Ascending aorta (tissue), 2 donors: Measurements from ENCODE around the gene FEZ2. TPM values are rescaled to one million over a fixed set of nuclear protein-coding genes. Genes with fewer than 3 reads are reported as not detected.

Source experiments
- DNase-seq, 2 donors: peaks; one replicate each; pipeline ENCODE4 v3.0.0-alpha.2; 2019; ENCODE audit warnings: low spot score in 2 of 2
- H3K27ac ChIP-seq, 2 donors: fragments of 200-600 bp; sonication (generic); one replicate each; pipeline ENCODE4 v1.5.1; 2016 to 2017; ENCODE audit warnings: mild to moderate bottlenecking in 1 of 2
- H3K27me3 ChIP-seq: fragments of 200-600 bp; sonication (generic); one replicate; pipeline ENCODE4 v1.5.1; 2017
- H3K36me3 ChIP-seq, 2 donors: fragments of 200-600 bp; sonication (generic); one replicate each; pipeline ENCODE4 v1.5.1; 2016
- H3K4me1 ChIP-seq, 2 donors: fragments of 200-600 bp; sonication (generic); one replicate each; pipeline ENCODE4 v1.5.1; 2016 to 2017; ENCODE audit warnings: mild to moderate bottlenecking in 1 of 2
- H3K4me3 ChIP-seq, 2 donors: fragments of 200-600 bp; sonication (generic); one replicate each; pipeline ENCODE4 v1.5.1; 2016 to 2017; ENCODE audit warnings: mild to moderate bottlenecking in 1 of 2
- H3K9me3 ChIP-seq, 2 donors: fragments of 200-600 bp; sonication (generic); one replicate each; pipeline ENCODE4 v1.5.1; 2016
- CTCF ChIP-seq, 3 experiments: fragments of 200-600 bp in 2 of 3; fragments of 450-650 bp in 1 of 3; sonication (generic) in 2 of 3; IDR thresholded peaks; one replicate each; pipeline ENCODE4 v1.5.1; 2016 to 2019; ENCODE audit warnings: antibody characterized with exemption in 3 of 3, mild to moderate bottlenecking in 1 of 3, moderate library complexity in 1 of 3
- intact Hi-C: fragments of 100-400 bp; cut with DNase I; formaldehyde crosslinking; loops from one replicate; pipeline ENCODE4 v1.15.1; 2023
- total RNA-seq: library from RNA; depleted of rRNA; stranded (reverse); fragments of >200 nt; gene quantifications from one replicate; pipeline ENCODE4 v1.1.0, GENCODE V29; 2016

FEZ2 gene
- total RNA-seq, 1 donor from 2014 or later = 31.8 TPM

- no peak for TF ChIP-seq CTCF (IDR thresholded peaks at IDR 0.05)
- Histone ChIP-seq H3K9me3 (no peaks in the 10 kb centered on the region), H3K27ac (no peak overlapping the region), H3K4me3 (no peak overlapping the region), H3K4me1 (no peaks in the 10 kb centered on the region), H3K36me3 (peaks cover 4 to 8% of the 10 kb centered on the region in 2 donors), H3K27me3 (no peaks in the 10 kb centered on the region)
- intact Hi-C loops = no loop called here
- no peak for DNase-seq
These were observed 25.8 kb downstream of the FEZ2 start for GRCh38 chr2:36572054-36572718.

- intact Hi-C loops = no loop called here
- TF ChIP-seq CTCF (IDR thresholded peaks at IDR 0.05) = no peak
These were observed 27.6 kb downstream of the FEZ2 start for GRCh38 chr2:36570416-36570815.

GRCh38 chr2:36569267-36569856 lies 28.6 kb downstream of the FEZ2 start:
- intact Hi-C loops = no loop called here
- peak overlapping the region in 1 of 2 donors; percentile 3 for H3K27ac ChIP-seq
- H3K27me3 ChIP-seq = no peaks in the 10 kb centered on the region
- no peak for DNase-seq
- H3K4me3 ChIP-seq = no peak overlapping the region
- no peak for TF ChIP-seq CTCF (IDR thresholded peaks at IDR 0.05)
- peaks cover 5 to 6% of the 10 kb centered on the region in 2 donors for H3K36me3 ChIP-seq
- H3K9me3 ChIP-seq = no peaks in the 10 kb centered on the region
- H3K4me1 ChIP-seq = no peaks in the 10 kb centered on the region

More at GRCh38 chr2:36570416-36570815, 27.6 kb downstream of the FEZ2 start:
- Histone ChIP-seq H3K9me3 (no peaks in the 10 kb centered on the region), H3K27me3 (no peaks in the 10 kb centered on the region), H3K36me3 (peaks cover 5 to 6% of the 10 kb centered on the region in 2 donors), H3K27ac (no peak overlapping the region), H3K4me3 (no peak overlapping the region), H3K4me1 (no peaks in the 10 kb centered on the region)
- DNase-seq = no peak

GRCh38 chr2:36568516-36569246 lies 29.3 kb downstream of the FEZ2 start:
- DNase-seq = no peak
- Histone ChIP-seq H3K9me3 (no peaks in the 10 kb centered on the region), H3K36me3 (peaks cover 5 to 6% of the 10 kb centered on the region in 2 donors), H3K4me3 (no peak overlapping the region), H3K27ac (peak overlapping the region in 1 of 2 donors; percentile 24), H3K27me3 (no peaks in the 10 kb centered on the region), H3K4me1 (no peaks in the 10 kb centered on the region)
- intact Hi-C loops = no loop called here
- no peak for TF ChIP-seq CTCF (IDR thresholded peaks at IDR 0.05)

GRCh38 chr2:36567711-36568408 lies 30.1 kb downstream of the FEZ2 start:
- Histone ChIP-seq H3K27me3 (no peaks in the 10 kb centered on the region), H3K36me3 (peaks cover 5 to 6% of the 10 kb centered on the region in 2 donors), H3K9me3 (no peaks in the 10 kb centered on the region), H3K4me1 (peaks cover 0 to 4% of the 10 kb centered on the region in 2 donors), H3K4me3 (no peak overlapping the region), H3K27ac (no peak overlapping the region)
- intact Hi-C loops = no loop called here
- DNase-seq = no peak
- no peak for TF ChIP-seq CTCF (IDR thresholded peaks at IDR 0.05)
